Prostate gland (tissue), 2 donors: ENCODE measurements around the gene TROAP. TPM values are rescaled to one million over a fixed set of nuclear protein-coding genes. Genes with fewer than 3 reads are reported as not detected.

Experiments
- DNase-seq: peaks from one replicate; pipeline ENCODE4 v3.0.0-alpha.2; 2019; ENCODE audit warnings: low spot score
- H3K27ac ChIP-seq, 2 donors: fragments of 200-600 bp; sonication (generic); 2 replicates each; pipeline ENCODE4 v1.5.1; 2017 to 2019
- H3K27me3 ChIP-seq: fragments of 200-600 bp; sonication (generic); replicated peaks from 2 replicates; pipeline ENCODE4 v1.5.1; 2019; ENCODE audit not compliant: insufficient read depth
- H3K36me3 ChIP-seq, 2 donors: fragments of 200-600 bp; sonication (generic); 1 replicate in 1 of 2; 2 replicates in 1 of 2; pipeline versions ENCODE4 v1.5.1 to v1.8.1; 2017 to 2019
- H3K4me1 ChIP-seq: fragments of 200-600 bp; sonication (generic); replicated peaks from 2 replicates; pipeline ENCODE4 v1.5.1; 2019
- H3K4me3 ChIP-seq, 2 donors: fragments of 200-600 bp; sonication (generic); 2 replicates each; pipeline ENCODE4 v1.5.1; 2017 to 2019
- H3K9me3 ChIP-seq: fragments of 200-600 bp; sonication (generic); 2 replicates; pipeline ENCODE4 v1.5.1; 2017
- POLR2A ChIP-seq: fragments of 450-650 bp; IDR thresholded peaks from one replicate; pipeline ENCODE4 v1.6.1; 2016; ENCODE audit warnings: antibody characterized with exemption, mild to moderate bottlenecking
- POLR2AphosphoS5 ChIP-seq: sonication (generic); formaldehyde crosslinking; IDR thresholded peaks from one replicate; pipeline ENCODE4 v1.6.1; 2017; ENCODE audit warnings: antibody characterized with exemption
- WGBS: methylation state at CpG from one replicate; pipeline ENCODE4 v1.1.5; 2018; 5-methylcytosine and 5-hydroxymethylcytosine counted together
- intact Hi-C: fragments of 100-400 bp; cut with DNase I; formaldehyde crosslinking; loops from one replicate; pipeline ENCODE4 v1.14.2; 2022
- total RNA-seq, 2 donors: library from RNA; depleted of rRNA; stranded (reverse); fragments of >200 nt; gene quantifications; one replicate each; pipeline ENCODE4 v1.1.0, GENCODE V29; 2016
- TF ChIP-seq, protein P1 (sequence below), 4 experiments: fragments of 200-600 bp in 2 of 4; fragments of 450-650 bp in 2 of 4; sonication (generic) in 2 of 4; IDR thresholded peaks; 1 replicate in 3 of 4; 2 replicates in 1 of 4; pipeline ENCODE4 v1.5.1; 2016 to 2019; ENCODE audit warnings: antibody characterized with exemption in 4 of 4, mild to moderate bottlenecking in 2 of 4, moderate library complexity in 2 of 4

TROAP gene
- total RNA-seq, 2 donors from 2014 or later, result 0.46 to 5.2 TPM

GRCh38 chr12:49357103-49357678 lies 34.1 kb downstream of the TROAP start:
- no peaks in the 10 kb centered on the region for H3K4me1 ChIP-seq
- TF ChIP-seq POLR2AphosphoS5, result no peak
- TF ChIP-seq, protein P1, sequence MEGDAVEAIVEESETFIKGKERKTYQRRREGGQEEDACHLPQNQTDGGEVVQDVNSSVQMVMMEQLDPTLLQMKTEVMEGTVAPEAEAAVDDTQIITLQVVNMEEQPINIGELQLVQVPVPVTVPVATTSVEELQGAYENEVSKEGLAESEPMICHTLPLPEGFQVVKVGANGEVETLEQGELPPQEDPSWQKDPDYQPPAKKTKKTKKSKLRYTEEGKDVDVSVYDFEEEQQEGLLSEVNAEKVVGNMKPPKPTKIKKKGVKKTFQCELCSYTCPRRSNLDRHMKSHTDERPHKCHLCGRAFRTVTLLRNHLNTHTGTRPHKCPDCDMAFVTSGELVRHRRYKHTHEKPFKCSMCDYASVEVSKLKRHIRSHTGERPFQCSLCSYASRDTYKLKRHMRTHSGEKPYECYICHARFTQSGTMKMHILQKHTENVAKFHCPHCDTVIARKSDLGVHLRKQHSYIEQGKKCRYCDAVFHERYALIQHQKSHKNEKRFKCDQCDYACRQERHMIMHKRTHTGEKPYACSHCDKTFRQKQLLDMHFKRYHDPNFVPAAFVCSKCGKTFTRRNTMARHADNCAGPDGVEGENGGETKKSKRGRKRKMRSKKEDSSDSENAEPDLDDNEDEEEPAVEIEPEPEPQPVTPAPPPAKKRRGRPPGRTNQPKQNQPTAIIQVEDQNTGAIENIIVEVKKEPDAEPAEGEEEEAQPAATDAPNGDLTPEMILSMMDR (IDR thresholded peaks at IDR 0.05), result peak in 3 of 4 experiments; percentile 19 to 40 (median 31)
- TF ChIP-seq POLR2A, result no peak
- no peaks in the 10 kb centered on the region for H3K27me3 ChIP-seq
- intact Hi-C loops, result loop anchor here (5.0 kb wide), 1 partner anchor 155 kb away; no protein-coding TSS in a partner anchor
- H3K9me3 ChIP-seq, result no peaks in the 10 kb centered on the region
- no peak overlapping the region for H3K27ac ChIP-seq
- 8% methylated on average over 3 of the region's 3 CpGs for WGBS
- DNase-seq, result no peak
- no peaks in the 10 kb centered on the region for H3K36me3 ChIP-seq
- no peak overlapping the region for H3K4me3 ChIP-seq

DNA sequence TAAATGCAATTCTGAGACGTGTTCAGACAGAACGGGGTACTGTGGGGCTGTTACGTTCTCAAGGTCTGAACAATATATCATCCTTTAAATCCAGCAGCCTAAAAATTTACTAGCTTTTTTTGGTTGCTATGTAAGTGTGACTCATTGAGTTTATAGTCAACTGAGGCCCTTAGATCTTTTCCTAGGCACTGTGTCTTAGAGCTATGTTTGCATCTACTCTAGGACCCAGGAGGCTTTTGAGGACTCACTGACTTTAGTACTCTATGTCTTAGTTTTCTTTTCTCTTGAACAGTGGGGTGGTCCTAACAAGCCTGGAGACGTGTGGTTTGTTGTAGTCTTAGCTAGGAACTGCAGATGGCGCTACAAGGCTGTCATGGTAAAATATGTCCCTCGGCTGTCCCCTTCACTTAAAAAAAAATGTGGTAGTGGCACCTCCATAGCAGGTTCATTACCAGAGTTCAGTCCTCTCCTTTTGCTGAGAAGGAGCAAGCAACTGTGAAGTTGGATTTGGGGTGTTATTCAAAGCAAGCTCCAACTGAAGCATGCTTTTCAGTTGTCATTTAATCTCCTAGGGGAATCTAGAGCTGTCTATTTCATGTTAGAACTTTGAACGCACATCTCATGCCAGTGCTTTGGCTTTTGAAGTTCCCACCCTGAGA lies 35.6 kb downstream of the TROAP start:
- 8% methylated on average over 7 of the region's 7 CpGs for WGBS
- TF ChIP-seq POLR2A (no peak), POLR2AphosphoS5 (peak; percentile 10)
- TF ChIP-seq, protein P1 (IDR thresholded peaks at IDR 0.05), result peak; percentile 42 to 83 (median 74)
- intact Hi-C loops, result loop anchor here (5.0 kb wide), 1 partner anchor 154 kb away; no protein-coding TSS in a partner anchor
- Histone ChIP-seq H3K27ac (no peak overlapping the region), H3K36me3 (no peaks in the 10 kb centered on the region), H3K4me3 (no peak overlapping the region), H3K9me3 (no peaks in the 10 kb centered on the region), H3K4me1 (no peaks in the 10 kb centered on the region), H3K27me3 (no peaks in the 10 kb centered on the region)
- DNase-seq, result no peak

- TF ChIP-seq POLR2A, result no peak
- TF ChIP-seq POLR2AphosphoS5, result no peak
- TF ChIP-seq, protein P1 (IDR thresholded peaks at IDR 0.05), result no peak
- no peak for DNase-seq
- Histone ChIP-seq H3K36me3 (no peaks in the 10 kb centered on the region), H3K27ac (no peak overlapping the region), H3K4me1 (no peaks in the 10 kb centered on the region), H3K9me3 (no peaks in the 10 kb centered on the region), H3K4me3 (no peak overlapping the region), H3K27me3 (no peaks in the 10 kb centered on the region)
- 69% methylated on average over 7 of the region's 7 CpGs for WGBS
- intact Hi-C loops, result loop anchor here (5.0 kb wide), 1 partner anchor 153 kb away; no protein-coding TSS in a partner anchor
These were observed 36.6 kb downstream of the TROAP start for GRCh38 chr12:49359671-49360070.

GRCh38 chr12:49362077-49362476 lies 39.0 kb downstream of the TROAP start:
- Histone ChIP-seq H3K4me3 (no peak overlapping the region), H3K27me3 (no peaks in the 10 kb centered on the region), H3K9me3 (no peaks in the 10 kb centered on the region), H3K36me3 (no peaks in the 10 kb centered on the region), H3K27ac (no peak overlapping the region), H3K4me1 (no peaks in the 10 kb centered on the region)
- TF ChIP-seq POLR2A (no peak), POLR2AphosphoS5 (no peak)
- TF ChIP-seq, protein P1 (IDR thresholded peaks at IDR 0.05), result no peak
- 93% methylated on average over 1 of the region's 1 CpG for WGBS
- intact Hi-C loops, result no loop called here
- DNase-seq, result no peak

- Histone ChIP-seq H3K27ac (no peak overlapping the region), H3K36me3 (no peaks in the 10 kb centered on the region), H3K27me3 (no peaks in the 10 kb centered on the region), H3K4me1 (no peaks in the 10 kb centered on the region), H3K4me3 (no peak overlapping the region), H3K9me3 (no peaks in the 10 kb centered on the region)
- DNase-seq, result no peak
- intact Hi-C loops, result no loop called here
- WGBS, result 79% methylated on average over 1 of the region's 1 CpG
- TF ChIP-seq POLR2AphosphoS5 (no peak), POLR2A (no peak)
- TF ChIP-seq, protein P1 (IDR thresholded peaks at IDR 0.05), result no peak
These were observed 41.9 kb downstream of the TROAP start for GRCh38 chr12:49364989-49365388.
